K562 (cell line): Measurements from ENCODE around the gene ARHGAP15. TPM values are rescaled to one million over a fixed set of nuclear protein-coding genes. Genes with fewer than 3 reads are reported as not detected.

Experiments
- ATAC-seq: fragments of 200-7000 bp; cut with Tn5 transposase; 3 replicates; pipeline ENCODE4 v1.9.1; 2020; ENCODE audit warnings: moderate library complexity
- BruUV-seq: library from RNA; stranded (reverse); fragments of 400-500 nt; replicated peaks from 2 replicates; lab custom pipeline; 2021; lab: Mats Ljungman, UMichigan
- CTCF ChIA-PET: fragments of 300-600 bp; formaldehyde crosslinking; extraction: SDS; loops from one replicate; lab custom pipeline; 2021; ENCODE audit warnings: low intra/inter-chr PET ratio; lab: Yijun Ruan, JAX
- POLR2A ChIA-PET: fragments of 300-600, 350-650 bp; sonication (Branson Sonifier 250); formaldehyde crosslinking; extraction: SDS; loops from one replicate; lab custom pipeline; 2021; ENCODE audit warnings: antibody characterized with exemption, inconsistent platforms; lab: Yijun Ruan, JAX
- DNase-seq, 4 experiments: peaks; one replicate each; pipeline versions ENCODE4 v3.0.0 to v3.0.0-alpha.2; 2011 to 2018; ENCODE audit warnings: low spot score in 3 of 4, mixed read lengths in 3 of 4; ENCODE audit errors: extremely low read depth in 1 of 4
- FAIRE-seq: peaks from 2 replicates; lab custom pipeline; 2011; peaks lifted over from hg19 to GRCh38; lab: Jason Lieb, UNC
- H2AFZ ChIP-seq: 2 replicates; pipeline ENCODE4 v1.6.0; 2011; ENCODE audit warnings: low read depth, low read length, control low read depth, inconsistent platforms
- H3K27ac ChIP-seq: fragments of 200-600 bp; 3 replicates; pipeline ENCODE4 v1.8.0; 2011; ENCODE audit warnings: low read depth, mild to moderate bottlenecking, control low read depth, inconsistent platforms, low read length, moderate library complexity, mixed read lengths; ENCODE audit errors: extremely low read depth
- H3K27me3 ChIP-seq, 2 experiments: fragments of 300-600 bp in 1 of 2; 2 replicates in 1 of 2; 3 replicates in 1 of 2; pipeline versions ENCODE4 v1.6.0 to v1.8.0; 2011; ENCODE audit warnings: inconsistent platforms in 2 of 2, low read length in 2 of 2, mild to moderate bottlenecking in 1 of 2, mixed read lengths in 1 of 2, moderate library complexity in 1 of 2; ENCODE audit not compliant: control insufficient read depth in 2 of 2, insufficient read depth in 2 of 2
- H3K36me3 ChIP-seq: fragments of 300-600 bp; 3 replicates; pipeline ENCODE4 v1.8.0; 2011; ENCODE audit warnings: mild to moderate bottlenecking, low read length, inconsistent platforms; ENCODE audit not compliant: control insufficient read depth, insufficient read depth
- H3K4me1 ChIP-seq, 2 experiments: fragments of 200-600 bp in 1 of 2; replicated peaks in 1 of 2; 2 replicates in 1 of 2; 3 replicates in 1 of 2; pipeline versions ENCODE4 v1.5.1 to v1.8.0; 2011; ENCODE audit warnings: inconsistent platforms in 2 of 2, low read length in 2 of 2, mild to moderate bottlenecking in 1 of 2, mixed read lengths in 1 of 2, moderate library complexity in 1 of 2; ENCODE audit not compliant: control insufficient read depth in 2 of 2, insufficient read depth in 2 of 2
- H3K4me2 ChIP-seq: 2 replicates; pipeline ENCODE4 v1.6.1; 2011; ENCODE audit warnings: low read length, control low read depth, inconsistent platforms, mixed read lengths; ENCODE audit not compliant: insufficient read depth
- H3K4me3 ChIP-seq: fragments of 200-600 bp; sonication (generic), shearing (Covaris generic); 2 replicates; pipeline ENCODE4 v1.5.1; 2016; ENCODE audit warnings: control low read depth, inconsistent platforms
- H3K79me2 ChIP-seq: fragments of 200-600 bp; 3 replicates; pipeline ENCODE4 v1.8.0; 2011; ENCODE audit warnings: low read length, inconsistent platforms; ENCODE audit not compliant: control insufficient read depth, insufficient read depth
- H3K9ac ChIP-seq, 2 experiments: 2 replicates each; pipeline versions ENCODE4 v1.6.0 to v1.6.1; 2011; ENCODE audit warnings: low read depth in 2 of 2, low read length in 2 of 2, control low read depth in 1 of 2, inconsistent platforms in 1 of 2, mild to moderate bottlenecking in 1 of 2, mixed read lengths in 1 of 2; ENCODE audit not compliant: insufficient read depth in 1 of 2
- H3K9me1 ChIP-seq: one replicate; pipeline ENCODE4 v1.6.0; 2011; ENCODE audit warnings: inconsistent platforms, mild to moderate bottlenecking, low read length, moderate library complexity; ENCODE audit not compliant: control insufficient read depth, insufficient read depth
- H3K9me3 ChIP-seq: replicated peaks from 2 replicates; pipeline ENCODE4 v1.5.1; 2011; ENCODE audit warnings: low read depth, low read length, inconsistent platforms; ENCODE audit not compliant: control insufficient read depth, insufficient read depth
- H4K20me1 ChIP-seq: replicated peaks from 2 replicates; pipeline ENCODE4 v1.6.1; 2011; ENCODE audit warnings: low read length, inconsistent platforms, mixed read lengths; ENCODE audit not compliant: control insufficient read depth, insufficient read depth
- BACH1 ChIP-seq: fragments of 200-800 bp; sonication (Bioruptor generic); IDR thresholded peaks from 2 replicates; pipeline ENCODE4 v1.6.1; 2016; ENCODE audit warnings: missing genetic modification characterization, missing compliant biosample characterization
- BRF1 ChIP-seq: IDR thresholded peaks from 3 replicates; pipeline ENCODE4 v1.6.1; 2011; ENCODE audit warnings: borderline replicate concordance, mild to moderate bottlenecking; ENCODE audit not compliant: insufficient read length; ENCODE audit errors: extremely low read depth
- DDX20 ChIP-seq: fragments of 450-650 bp; IDR thresholded peaks from 2 replicates; pipeline ENCODE4 v1.6.1; 2016; ENCODE audit warnings: missing genetic modification characterization, low read depth, mild to moderate bottlenecking, missing compliant biosample characterization, moderate library complexity
- ID3 ChIP-seq, 2 experiments: fragments of 250-450 bp in 1 of 2; fragments of 450-650 bp in 1 of 2; sonication (Bioruptor Pico) in 1 of 2; IDR thresholded peaks; 2 replicates each; pipeline versions ENCODE4 v1.6.1 to v1.8.0; 2016 to 2021; ENCODE audit warnings: mild to moderate bottlenecking in 2 of 2, moderate library complexity in 2 of 2, missing compliant biosample characterization in 1 of 2, missing genetic modification characterization in 1 of 2
- IRF2 ChIP-seq: sonication (generic); formaldehyde crosslinking; IDR thresholded peaks from 2 replicates; pipeline ENCODE4 v1.8.1; 2022; ENCODE audit warnings: mild to moderate bottlenecking, missing genetic modification reagents
- MECOM ChIP-seq: fragments of 250-450 bp; sonication (Bioruptor Pico); IDR thresholded peaks from 2 replicates; pipeline ENCODE4 v1.8.0; 2022; ENCODE audit warnings: inconsistent platforms
- NEUROD1 ChIP-seq: fragments of 150-350 bp; IDR thresholded peaks from 2 replicates; pipeline ENCODE4 v1.6.1; 2014; ENCODE audit warnings: borderline replicate concordance, low read length, low read depth; ENCODE audit not compliant: partially characterized antibody
- NR2C1 ChIP-seq, 2 experiments: fragments of 450-650 bp; IDR thresholded peaks; 2 replicates each; pipeline ENCODE4 v1.6.1; 2017; ENCODE audit warnings: mild to moderate bottlenecking in 2 of 2, antibody characterized with exemption in 1 of 2, inconsistent platforms in 1 of 2, missing compliant biosample characterization in 1 of 2, missing genetic modification characterization in 1 of 2
- OTX1 ChIP-seq: fragments of 450-650 bp; formaldehyde crosslinking; IDR thresholded peaks from 2 replicates; pipeline ENCODE4 v1.4.0; 2022; ENCODE audit warnings: mild to moderate bottlenecking
- PTTG1 ChIP-seq: fragments of 450-650 bp; IDR thresholded peaks from 2 replicates; pipeline ENCODE4 v1.6.1; 2016; ENCODE audit warnings: low read depth, mild to moderate bottlenecking, missing genetic modification characterization, missing compliant biosample characterization
- SMAD4 ChIP-seq: fragments of 250-450 bp; sonication (Bioruptor Pico); conservative IDR thresholded peaks from 2 replicates; pipeline ENCODE4 v1.8.0; 2021; ENCODE audit warnings: inconsistent platforms, mild to moderate bottlenecking, moderate library complexity
- TRIM25 ChIP-seq: fragments of 450-650 bp; IDR thresholded peaks from 2 replicates; pipeline ENCODE4 v1.7.0; 2016; ENCODE audit warnings: borderline replicate concordance
- ZNF212 ChIP-seq: fragments of 450-650 bp; formaldehyde crosslinking; IDR thresholded peaks from 2 replicates; pipeline ENCODE4 v1.4.0; 2020; ENCODE audit warnings: mild to moderate bottlenecking
- ZNF311 ChIP-seq: fragments of 250-450 bp; sonication (Bioruptor Pico); IDR thresholded peaks from 2 replicates; pipeline ENCODE4 v1.4.0; 2020; ENCODE audit warnings: mild to moderate bottlenecking, moderate library complexity
- ZNF431 ChIP-seq: sonication (generic); formaldehyde crosslinking; IDR thresholded peaks from 2 replicates; pipeline ENCODE4 v1.8.0; 2022; ENCODE audit warnings: mild to moderate bottlenecking, missing genetic modification reagents
- WGBS: fragments of 100-300 bp; shearing (Covaris generic); methylation state at CpG from one replicate; pipeline ENCODE4 v1.1.6; 2016; ENCODE audit warnings: low coverage, mixed read lengths; ENCODE audit not compliant: insufficient coverage; ENCODE audit errors: missing lambda C conversion rate; 5-methylcytosine and 5-hydroxymethylcytosine counted together
- in situ Hi-C: fragments of 300-500 bp; cut with MboI; formaldehyde crosslinking; loops from 4 replicates; pipeline ENCODE4 v1.15.0; 2018; ENCODE audit warnings: inconsistent platforms, mixed read lengths
- intact Hi-C: fragments of 100-400 bp; cut with micrococcal nuclease; formaldehyde crosslinking; loops from 2 replicates; pipeline ENCODE4 v1.14.2; 2022
- polyA plus RNA-seq, 8 experiments: library from polyadenylated mRNA; depleted of rRNA in 4 of 8; stranded (reverse) in 5 of 8; unstranded in 3 of 8; fragments of >200 nt; fragmentation: Nextera tagmentation in 2 of 8; fragmentation: Illumina TruSeq in 1 of 8; extraction: Ambion mirVana in 2 of 8; extraction: Trizol in 1 of 8; gene quantifications; 2 replicates each; pipeline versions ENCODE4 v1.2.1 to v1.2.3, GENCODE V29; 2011 to 2014; ENCODE audit warnings: inconsistent platforms in 1 of 8, missing spikeins in 1 of 8
- total RNA-seq, 7 experiments: library from RNA; depleted of rRNA in 6 of 7; stranded (reverse); fragments of >200 nt in 6 of 7; fragmentation: Illumina TruSeq in 2 of 7; extraction: Trizol in 2 of 7; gene quantifications; 2 replicates each; pipeline versions ENCODE4 v1.2.1 to v1.2.3, GENCODE V29; 2011 to 2021; ENCODE audit warnings: low replicate concordance in 1 of 7

Gene ARHGAP15
- total and polyA plus RNA-seq, 9 of the 15 experiments (the other 6 are each of a cell fraction or from before 2014, with no cell fraction given) = 1.5 to 17.9 (median 7.9) TPM

GRCh38 chr2:143453981-143454511, 324.8 kb downstream of the ARHGAP15 start (continued):
- TF ChIP-seq NEUROD1 (no peak), ZNF212 (no peak)

GRCh38 chr2:143455317-143455716, 326.1 kb downstream of the ARHGAP15 start:
- CTCF ChIA-PET = no interaction called here
- TF ChIP-seq DDX20 (peak; percentile 54; the same call in 1 of the 2 replicates), BACH1 (tag) (peak; percentile 54; the same call in 1 of the 2 replicates), ZNF431 (no peak), MECOM (CRISPR knock-in tag) (peak; percentile 80), BRF1 (no peak), IRF2 (CRISPR knock-in tag) (no peak), SMAD4 (CRISPR knock-in tag) (0 out of 2 replicates have a peak, but pooled peaks have one; percentile 55), NR2C1 (IDR thresholded peaks at IDR 0.05) (no peak), NR2C1 (tag; IDR thresholded peaks at IDR 0.05) (peak; percentile 41; the same call in 1 of the 2 replicates), OTX1 (CRISPR knock-in tag) (no peak), PTTG1 (0 out of 2 replicates have a peak, but pooled peaks have one; percentile 28), ZNF311 (CRISPR knock-in tag) (0 out of 2 replicates have a peak, but pooled peaks have one; percentile 26), TRIM25 (no peak), ID3 (CRISPR knock-in tag; IDR thresholded peaks at IDR 0.05) (peak; percentile 66; the same call in 1 of the 2 replicates), ID3 (tag; IDR thresholded peaks at IDR 0.05) (no peak)

More at GRCh38 chr2:143455317-143455716, 326.1 kb downstream of the ARHGAP15 start:
- no peaks in the 10 kb centered on the region for H4K20me1 ChIP-seq
- H3K4me1 ChIP-seq = peaks cover 0 to 7% of the 10 kb centered on the region in 2 experiments; a peak in 3 of 5 replicates
- no peak overlapping the region for H3K4me2 ChIP-seq
- H3K36me3 ChIP-seq = no peaks in the 10 kb centered on the region
- in situ Hi-C loops = no loop called here
- POLR2A ChIA-PET = no interaction called here
- intact Hi-C loops = no loop called here
- H3K4me3 ChIP-seq = no peak overlapping the region
- FAIRE-seq (no peak), DNase-seq (no peak), ATAC-seq (no peak)
- H3K79me2 ChIP-seq = no peaks in the 10 kb centered on the region
- H3K9ac ChIP-seq = no peak overlapping the region
- no peak overlapping the region for H2AFZ ChIP-seq
- H3K9me3 ChIP-seq = no peaks in the 10 kb centered on the region
- no peak overlapping the region for H3K27ac ChIP-seq
- H3K27me3 ChIP-seq = no peaks in the 10 kb centered on the region
- BruUV-seq = no TSS peak
- no peaks in the 10 kb centered on the region for H3K9me1 ChIP-seq
- 24% methylated on average over 3 of the region's 3 CpGs for WGBS
